ENCODE measurements around the gene TMUB2. TPM values are rescaled to one million over a fixed set of nuclear protein-coding genes. Genes with fewer than 3 reads are reported as not detected.
A peak's percentile ranks its signal among the peaks of the same experiment; 100 is the strongest.

Gene TMUB2
- total and polyA plus RNA-seq, 2 of the 13 experiments (the other 11 are each of a cell fraction or from before 2014, with no cell fraction given), result 26.9 to 50.8 TPM

- TF ChIP-seq ZBTB33 (CRISPR knock-in tag; IDR thresholded peaks at IDR 0.05) (peak; percentile 99), STAG1 (CRISPR knock-in tag; IDR thresholded peaks at IDR 0.05) (peak; percentile 43; the same call in 1 of the 2 replicates), ZNF687 (CRISPR knock-in tag; IDR thresholded peaks at IDR 0.05) (peak; percentile 25; the same call in 1 of the 2 replicates), ZNF784 (CRISPR knock-in tag; IDR thresholded peaks at IDR 0.05; ENCODE audit: borderline replicate concordance) (0 out of 2 replicates have a peak, but pooled peaks have one; percentile 50)
Measured at GRCh38 chr17:44210342-44211192, 23.8 kb downstream of the TMUB2 start (continued).

Measured in HepG2 (cell line).